ENCODE results near the gene GTF2A2. TPM values are rescaled to one million over a fixed set of nuclear protein-coding genes. Genes with fewer than 3 reads are reported as not detected.

The GTF2A2 gene
- total and polyA plus RNA-seq, 2 donors (not counting 1 experiment from before 2014, with no cell fraction given) = 39.7 to 60.0 TPM

- no peaks in the 10 kb centered on the region for H3K79me2 ChIP-seq (ENCODE audit: control insufficient read depth, insufficient read depth, low read length)
- peaks cover 0 to 4% (median 2%) of the 10 kb centered on the region in 3 donors for H3K9me3 ChIP-seq (ENCODE audit: control extremely low read depth in 1 of 3, control insufficient read depth in 2 of 3, insufficient read depth in 1 of 3, low read length in 2 of 3)
- Mint-ChIP-seq H3K4me1 (no peaks in the 10 kb centered on the region), H3K27ac (no peak overlapping the region), H3K9me3 (ENCODE audit: insufficient read depth) (peaks cover 2% of the 10 kb centered on the region), H3K4me3 (no peak overlapping the region), H3K27me3 (peaks cover 7% of the 10 kb centered on the region)
- H3K27me3 ChIP-seq (replicated peaks in 1 of 4; ENCODE audit: control extremely low read depth in 1 of 4, control insufficient read depth in 3 of 4, insufficient read depth in 4 of 4, low read length in 3 of 4) = peaks cover 0 to 4% (median 0%) of the 10 kb centered on the region in 4 experiments
- no peak overlapping the region for H3K9ac ChIP-seq (ENCODE audit: low read length)
- intact Hi-C loops (cut with micrococcal nuclease) = no loop called here
- no peaks in the 10 kb centered on the region for H3K4me1 ChIP-seq (ENCODE audit: control insufficient read depth in 2 of 2, insufficient read depth in 2 of 2, low read length in 2 of 2)
- H4K20me1 ChIP-seq (ENCODE audit: control insufficient read depth, insufficient read depth, low read length, poor library complexity, severe bottlenecking) = no peaks in the 10 kb centered on the region
- DNase-seq (no peak), ATAC-seq (ENCODE audit: low read depth) (no peak)
- no CpG with 5 or more reads among the region's 6 CpGs for WGBS (ENCODE audit: insufficient coverage)
- no peak for TF ChIP-seq EZH2 (IDR thresholded peaks at IDR 0.05; ENCODE audit: borderline replicate concordance, insufficient read depth, low read depth, low read length, poor library complexity, severe bottlenecking)
- no peak for TF ChIP-seq CTCF (IDR thresholded peaks at IDR 0.05)
- no peak overlapping the region for H2AFZ ChIP-seq (ENCODE audit: insufficient read depth, low read depth, low read length, poor library complexity, severe bottlenecking)
- no peak overlapping the region for H3K4me2 ChIP-seq (replicated peaks; ENCODE audit: low read depth, low read length, poor library complexity, severe bottlenecking)
- no peaks in the 10 kb centered on the region for H3K36me3 ChIP-seq (replicated peaks in 1 of 2; ENCODE audit: control extremely low read depth in 1 of 2, control insufficient read depth in 1 of 2, extremely low read depth in 1 of 2, insufficient read depth in 2 of 2, low read length in 1 of 2)
- no peak overlapping the region for H3K4me3 ChIP-seq (ENCODE audit: control extremely low read depth in 1 of 5, extremely low read depth in 1 of 5, insufficient read depth in 1 of 5, low read depth in 2 of 5, low read length in 4 of 5)
- CTCF ChIA-PET = no interaction called here
- no peak overlapping the region for H3K27ac ChIP-seq (ENCODE audit: low read length in 2 of 2)
- POLR2A ChIA-PET = interaction anchor here (0.6 kb wide), 1 partner anchor 494 kb away, joined by 6 read pairs; no protein-coding TSS in a partner anchor
These were observed 46.9 kb upstream of the GTF2A2 start for GRCh38 chr15:59703979-59704796.

- Histone ChIP-seq H3K4me1 (ENCODE audit: control insufficient read depth in 2 of 2, insufficient read depth in 2 of 2, low read length in 2 of 2) (no peaks in the 10 kb centered on the region), H2AFZ (ENCODE audit: insufficient read depth, low read depth, low read length, poor library complexity, severe bottlenecking) (no peak overlapping the region), H3K9me3 (ENCODE audit: control extremely low read depth in 1 of 3, control insufficient read depth in 2 of 3, insufficient read depth in 1 of 3, low read length in 2 of 3) (peaks cover 0 to 1% (median 0%) of the 10 kb centered on the region in 3 donors), H3K36me3 (replicated peaks in 1 of 2; ENCODE audit: control extremely low read depth in 1 of 2, control insufficient read depth in 1 of 2, extremely low read depth in 1 of 2, insufficient read depth in 2 of 2, low read length in 1 of 2) (no peaks in the 10 kb centered on the region), H3K4me3 (ENCODE audit: control extremely low read depth in 1 of 5, extremely low read depth in 1 of 5, insufficient read depth in 1 of 5, low read depth in 2 of 5, low read length in 4 of 5) (no peak overlapping the region), H3K9ac (ENCODE audit: low read length) (no peak overlapping the region), H4K20me1 (ENCODE audit: control insufficient read depth, insufficient read depth, low read length, poor library complexity, severe bottlenecking) (no peaks in the 10 kb centered on the region), H3K27me3 (replicated peaks in 1 of 4; ENCODE audit: control extremely low read depth in 1 of 4, control insufficient read depth in 3 of 4, insufficient read depth in 4 of 4, low read length in 3 of 4) (peaks cover 0 to 4% (median 0%) of the 10 kb centered on the region in 4 experiments), H3K27ac (ENCODE audit: low read length in 2 of 2) (no peak overlapping the region), H3K4me2 (replicated peaks; ENCODE audit: low read depth, low read length, poor library complexity, severe bottlenecking) (no peak overlapping the region), H3K79me2 (ENCODE audit: control insufficient read depth, insufficient read depth, low read length) (no peaks in the 10 kb centered on the region)
- no peak for TF ChIP-seq EZH2 (IDR thresholded peaks at IDR 0.05; ENCODE audit: borderline replicate concordance, insufficient read depth, low read depth, low read length, poor library complexity, severe bottlenecking)
- ChIA-PET POLR2A (no interaction called here), CTCF (no interaction called here)
- ATAC-seq (ENCODE audit: low read depth) (no peak), DNase-seq (no peak)
- Mint-ChIP-seq H3K9me3 (ENCODE audit: insufficient read depth) (no peaks in the 10 kb centered on the region), H3K27ac (no peak overlapping the region), H3K27me3 (peaks cover 2% of the 10 kb centered on the region), H3K4me3 (no peak overlapping the region), H3K4me1 (no peaks in the 10 kb centered on the region)
- intact Hi-C loops (cut with micrococcal nuclease) = no loop called here
These were observed 45.0 kb upstream of the GTF2A2 start for GRCh38 chr15:59702351-59702750.

All from B cell (primary cell).